GM12873 (cell line): ENCODE results near the gene FOCAD.

Source experiments
- CTCF ChIP-seq: IDR thresholded peaks from 2 replicates; pipeline ENCODE4 v1.5.1; 2012; ENCODE audit warnings: low read depth, mild to moderate bottlenecking, moderate library complexity, low read length, control low read depth; ENCODE audit not compliant: insufficient read depth; ENCODE audit errors: missing control alignments

FOCAD gene

DNA sequence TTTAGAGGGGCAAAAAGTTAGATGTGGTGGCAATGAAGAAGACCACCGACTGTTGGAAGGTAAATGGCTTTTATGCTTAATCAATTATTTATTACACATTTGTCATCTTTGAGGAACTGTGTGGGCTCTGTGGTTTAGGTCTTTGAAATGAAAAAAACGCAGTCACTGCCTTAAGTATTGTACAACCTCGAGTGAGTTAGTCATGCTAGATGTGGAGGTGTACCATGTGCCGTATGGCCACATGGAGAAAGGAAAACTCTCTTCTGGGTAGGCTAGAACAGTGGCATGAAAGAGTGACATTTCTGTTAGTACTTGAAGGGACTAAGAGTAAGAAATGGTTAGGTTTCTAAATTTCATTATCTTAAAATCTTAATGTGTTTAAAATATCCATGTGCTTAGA, 181.3 kb downstream of the FOCAD start:
- no peak for TF ChIP-seq CTCF

- no peak for TF ChIP-seq CTCF
These were observed 186.1 kb downstream of the FOCAD start for GRCh38 chr9:20870115-20870514.

DNA sequence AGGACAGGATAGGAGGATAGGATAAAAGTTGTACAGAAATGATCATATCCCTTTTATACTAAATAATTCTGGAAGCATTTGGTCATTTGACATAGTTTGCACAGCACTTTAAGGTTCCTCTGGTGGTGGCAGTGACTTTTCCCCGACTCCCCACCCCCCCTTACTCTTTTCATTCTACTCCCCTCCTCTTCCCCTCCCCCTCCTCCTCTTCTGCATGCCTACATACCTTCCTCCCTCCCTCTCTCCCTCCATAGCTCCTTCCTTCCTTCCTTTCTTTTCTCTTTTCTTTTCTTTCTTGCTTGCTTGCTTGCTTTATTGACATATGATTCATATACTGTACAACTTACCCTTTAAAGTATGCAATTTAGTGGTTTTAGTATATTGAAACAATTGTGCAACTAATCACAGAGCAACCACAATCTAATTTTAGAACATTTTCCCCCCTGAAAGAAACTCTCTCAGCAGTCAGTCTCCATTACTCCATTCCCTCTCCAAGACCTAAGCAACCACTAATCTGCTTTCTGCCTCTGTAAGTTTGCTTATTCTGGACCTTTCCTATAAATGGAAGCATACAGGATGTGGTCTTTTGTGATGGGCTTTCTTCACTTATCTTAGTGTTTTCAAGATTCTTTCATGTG, 188.4 kb downstream of the FOCAD start:
- TF ChIP-seq CTCF = no peak

DNA sequence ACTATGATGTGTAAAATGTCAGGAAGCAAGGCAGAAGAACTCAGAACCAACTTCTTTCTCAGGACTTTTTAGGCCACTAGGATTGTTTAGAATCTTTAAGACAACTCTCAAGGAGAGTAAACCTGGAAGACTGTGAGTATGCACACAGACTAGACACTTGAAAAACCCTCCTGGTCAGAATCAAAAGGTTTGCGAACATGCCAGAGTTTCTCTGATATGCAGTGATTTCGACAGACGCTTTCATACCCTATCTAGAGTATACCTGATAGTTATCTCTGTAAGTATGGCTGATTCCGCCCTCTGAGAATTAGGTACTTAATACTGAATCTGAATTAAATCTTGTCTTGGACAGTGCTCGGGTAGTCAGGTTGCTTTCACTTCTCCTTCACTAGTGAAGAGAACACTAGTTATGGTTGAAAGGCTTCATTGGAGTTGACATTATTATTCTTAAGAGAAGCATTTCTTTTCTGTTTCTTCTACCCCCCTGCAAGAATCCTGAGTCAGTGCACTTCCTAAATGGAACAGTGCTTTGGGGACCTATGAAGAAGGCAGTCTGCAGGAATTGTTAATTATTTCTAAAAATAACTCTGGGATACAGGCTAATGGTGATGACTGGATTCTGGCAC, 189.3 kb downstream of the FOCAD start:
- TF ChIP-seq CTCF = no peak

GRCh38 chr9:20880271-20880670, 196.2 kb downstream of the FOCAD start:
- TF ChIP-seq CTCF = no peak

DNA sequence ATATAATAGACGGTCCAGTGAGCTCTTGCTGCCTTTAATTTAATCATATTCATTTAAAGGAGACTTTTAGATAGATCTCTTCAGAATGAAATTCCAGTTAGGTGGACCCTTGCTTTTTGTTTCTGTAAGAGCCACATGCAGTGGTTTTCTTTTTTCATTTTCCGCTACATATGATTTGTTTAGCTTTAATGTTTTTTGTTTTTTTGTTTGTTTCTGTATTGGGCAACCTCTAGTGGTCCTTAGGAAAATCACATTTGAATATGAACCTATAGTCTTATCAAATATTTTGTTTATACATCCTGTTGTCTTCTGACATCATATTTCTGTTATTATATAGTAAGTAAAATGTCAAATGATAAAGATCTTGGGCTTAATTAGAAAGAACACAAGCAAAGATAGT, 196.6 kb downstream of the FOCAD start:
- TF ChIP-seq CTCF = no peak

GRCh38 chr9:20884985-20885593, 201.0 kb downstream of the FOCAD start:
- peak; percentile 66 for TF ChIP-seq CTCF
